ENCODE measurements around the gene TARDBP.

- no peak for TF ChIP-seq CEBPB (IDR thresholded peaks at IDR 0.05; ENCODE audit: low read depth)
- no peak for TF ChIP-seq CTCF (IDR thresholded peaks at IDR 0.05 in 2 of 3, conservative IDR thresholded peaks at IDR 0.05 in 1 of 3; ENCODE audit: borderline replicate concordance in 1 of 3, insufficient read depth in 1 of 3, low read depth in 2 of 3, low read length in 2 of 3)
- 0 out of 2 replicates have a peak, but pooled peaks have one; percentile 20 for TF ChIP-seq POLR2AphosphoS5 (IDR thresholded peaks at IDR 0.05; ENCODE audit: low read depth, low read length)
- no peak for TF ChIP-seq POLR2A (IDR thresholded peaks at IDR 0.05; ENCODE audit: borderline replicate concordance, extremely low read depth, insufficient read depth, insufficient read length)
Observed at GRCh38 chr1:11026903-11027302, 14.4 kb downstream of the TARDBP start.

Measured in HCT116 (cell line).